Tibial nerve (tissue), 4 donors: ENCODE results near the gene ARID4B.

Experiments
- CTCF ChIP-seq, 5 experiments: fragments of 200-600 bp in 3 of 5; fragments of 450-650 bp in 2 of 5; sonication (generic) in 3 of 5; IDR thresholded peaks; one replicate each; pipeline ENCODE4 v1.5.1; 2016 to 2019; ENCODE audit warnings: antibody characterized with exemption in 5 of 5, mild to moderate bottlenecking in 3 of 5, moderate library complexity in 2 of 5
- EP300 ChIP-seq, 2 donors: sonication (generic); formaldehyde crosslinking; IDR thresholded peaks; one replicate each; pipeline ENCODE4 v1.6.1; 2017; ENCODE audit warnings: antibody characterized with exemption in 2 of 2, mild to moderate bottlenecking in 1 of 2
- POLR2A ChIP-seq, 2 donors: fragments of 450-650 bp; IDR thresholded peaks; one replicate each; pipeline ENCODE4 v1.6.1; 2017; ENCODE audit warnings: antibody characterized with exemption in 2 of 2, mild to moderate bottlenecking in 2 of 2, moderate library complexity in 2 of 2

DNA sequence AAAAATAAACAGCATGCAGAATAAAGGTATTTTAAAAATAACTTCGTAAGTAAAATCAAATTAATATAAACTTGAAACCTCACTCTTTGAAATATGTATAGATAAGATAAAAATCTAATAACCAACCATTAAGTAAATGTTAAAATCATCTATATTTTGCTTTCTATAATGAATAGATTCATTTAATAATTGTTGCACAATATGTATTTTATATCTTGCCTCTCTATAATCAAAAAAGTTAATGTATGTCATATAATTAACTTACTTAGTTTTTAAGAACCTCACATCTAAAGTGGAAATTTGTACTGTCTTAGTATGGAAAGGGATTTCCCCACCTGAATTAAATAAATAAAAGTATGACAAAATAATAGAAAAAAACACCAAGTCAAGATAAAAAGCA, 124.6 kb downstream of the ARID4B start:
- TF ChIP-seq CTCF (IDR thresholded peaks at IDR 0.05) (no peak), EP300 (IDR thresholded peaks at IDR 0.05) (no peak), POLR2A (IDR thresholded peaks at IDR 0.05) (no peak)
